B cell (primary cell): ENCODE measurements around the gene AQP3. TPM values are rescaled to one million over a fixed set of nuclear protein-coding genes. Genes with fewer than 3 reads are reported as not detected.

ENCODE experiments used
- ATAC-seq: fragments of 200-7000 bp; cut with Tn5 transposase; one replicate; pipeline ENCODE4 v1.10.0; 2021; ENCODE audit warnings: low read depth, mild to moderate bottlenecking, moderate number of reproducible peaks, moderate library complexity
- CTCF ChIA-PET: fragments of 350-600 bp; sonication (Branson Sonifier 250); formaldehyde crosslinking; loops from one replicate; lab custom pipeline; 2021; ENCODE audit warnings: antibody characterized with exemption, inconsistent platforms; lab: Charles Lee
- POLR2A ChIA-PET: fragments of 350-600 bp; sonication (Branson Sonifier 250); formaldehyde crosslinking; loops from one replicate; lab custom pipeline; 2021; ENCODE audit warnings: antibody characterized with exemption; lab: Charles Lee
- DNase-seq: peaks from one replicate; pipeline ENCODE4 v3.0.0; 2013
- H2AFZ ChIP-seq: 2 replicates; pipeline ENCODE4 v1.6.1; 2012; ENCODE audit warnings: mild to moderate bottlenecking, low read depth, low read length; ENCODE audit not compliant: insufficient read depth, poor library complexity, severe bottlenecking
- H3K27ac ChIP-seq, 2 donors: 1 replicate in 1 of 2; 2 replicates in 1 of 2; pipeline ENCODE4 v1.5.1; 2012 to 2013; ENCODE audit warnings: low read length in 2 of 2, mild to moderate bottlenecking in 2 of 2, moderate library complexity in 1 of 2
- H3K27me3 ChIP-seq, 4 experiments: fragments of 200-600 bp in 1 of 4; sonication (generic) in 1 of 4; replicated peaks in 1 of 4; 1 replicate in 2 of 4; 2 replicates in 2 of 4; pipeline versions ENCODE4 v1.6.1 to v1.7.0; 2013 to 2016; ENCODE audit warnings: low read length in 3 of 4, mild to moderate bottlenecking in 2 of 4, mixed read lengths in 1 of 4, moderate library complexity in 1 of 4; ENCODE audit not compliant: insufficient read depth in 4 of 4, control insufficient read depth in 3 of 4; ENCODE audit errors: control extremely low read depth in 1 of 4
- H3K36me3 ChIP-seq, 2 experiments: replicated peaks in 1 of 2; 1 replicate in 1 of 2; 2 replicates in 1 of 2; pipeline versions ENCODE4 v1.6.1 to v1.7.1; 2013; ENCODE audit warnings: low read length in 1 of 2; ENCODE audit not compliant: insufficient read depth in 2 of 2, control insufficient read depth in 1 of 2; ENCODE audit errors: control extremely low read depth in 1 of 2, extremely low read depth in 1 of 2
- H3K4me1 ChIP-seq, 2 donors: fragments of 200-600 bp in 1 of 2; sonication (generic) in 1 of 2; 1 replicate in 1 of 2; 2 replicates in 1 of 2; pipeline versions ENCODE4 v1.5.1 to v1.6.1; 2013 to 2017; ENCODE audit warnings: low read length in 2 of 2; ENCODE audit not compliant: control insufficient read depth in 2 of 2, insufficient read depth in 2 of 2
- H3K4me2 ChIP-seq: replicated peaks from 2 replicates; pipeline ENCODE3; 2012; ENCODE audit warnings: mild to moderate bottlenecking, low read depth, low read length; ENCODE audit not compliant: poor library complexity, severe bottlenecking
- H3K4me3 ChIP-seq, 5 experiments: fragments of 200-600 bp in 1 of 5; sonication (generic) in 1 of 5; 1 replicate in 3 of 5; 2 replicates in 2 of 5; pipeline versions ENCODE4 v1.5.1 to v1.7.0; 2011 to 2016; ENCODE audit warnings: low read length in 4 of 5, mild to moderate bottlenecking in 4 of 5, low read depth in 2 of 5, control low read depth in 1 of 5, moderate library complexity in 1 of 5; ENCODE audit not compliant: insufficient read depth in 1 of 5; ENCODE audit errors: control extremely low read depth in 1 of 5, extremely low read depth in 1 of 5
- H3K79me2 ChIP-seq: fragments of 200-600 bp; sonication (generic); one replicate; pipeline ENCODE4 v1.6.0; 2016; ENCODE audit warnings: low read length; ENCODE audit not compliant: control insufficient read depth, insufficient read depth
- H3K9ac ChIP-seq: fragments of 200-600 bp; sonication (generic); 2 replicates; pipeline ENCODE4 v1.6.1; 2017; ENCODE audit warnings: mild to moderate bottlenecking, low read length, moderate library complexity
- H3K9me3 ChIP-seq, 3 donors: one replicate each; pipeline versions ENCODE4 v1.6.1 to v1.7.1; 2013; ENCODE audit warnings: low read length in 2 of 3; ENCODE audit not compliant: control insufficient read depth in 2 of 3, insufficient read depth in 1 of 3; ENCODE audit errors: control extremely low read depth in 1 of 3
- H4K20me1 ChIP-seq: 2 replicates; pipeline ENCODE4 v1.6.0; 2012; ENCODE audit warnings: mild to moderate bottlenecking, low read length; ENCODE audit not compliant: insufficient read depth, control insufficient read depth, poor library complexity, severe bottlenecking
- H3K27ac Mint-ChIP-seq: one replicate; pipeline ENCODE4 v1.8.0; 2021; ENCODE audit warnings: mixed read lengths
- H3K27me3 Mint-ChIP-seq: one replicate; pipeline ENCODE4 v1.8.0; 2021; ENCODE audit warnings: mixed read lengths
- H3K4me1 Mint-ChIP-seq: one replicate; pipeline ENCODE4 v1.8.0; 2021; ENCODE audit warnings: mixed read lengths
- H3K4me3 Mint-ChIP-seq: one replicate; pipeline ENCODE4 v1.8.0; 2021; ENCODE audit warnings: mixed read lengths
- H3K9me3 Mint-ChIP-seq: one replicate; pipeline ENCODE4 v1.8.0; 2022; ENCODE audit warnings: mixed read lengths; ENCODE audit not compliant: insufficient read depth
- CTCF ChIP-seq: fragments of 200-600 bp; IDR thresholded peaks from one replicate; pipeline ENCODE4 v1.8.0; 2022; ENCODE audit warnings: antibody characterized with exemption, mild to moderate bottlenecking
- EZH2 ChIP-seq: IDR thresholded peaks from 2 replicates; pipeline ENCODE4 v1.6.1; 2012; ENCODE audit warnings: borderline replicate concordance, low read depth, mild to moderate bottlenecking, moderate library complexity, low read length; ENCODE audit not compliant: insufficient read depth, poor library complexity, severe bottlenecking
- WGBS: methylation state at CpG from one replicate; pipeline ENCODE4 v1.1.5; 2013; ENCODE audit warnings: missing lambda C conversion rate; ENCODE audit not compliant: insufficient coverage; 5-methylcytosine and 5-hydroxymethylcytosine counted together
- intact Hi-C: fragments of 100-400 bp; cut with micrococcal nuclease; formaldehyde crosslinking; loops from one replicate; pipeline ENCODE4 v1.10.0; 2022
- polyA plus RNA-seq: library from polyadenylated mRNA; depleted of rRNA; stranded (reverse); fragments of >200 nt; gene quantifications from 2 replicates; pipeline ENCODE4 v1.2.3, GENCODE V29; 2012
- total RNA-seq, 2 donors: library from RNA; stranded (reverse); fragments of 120-200 nt in 1 of 2; gene quantifications; 1 replicate in 1 of 2; 2 replicates in 1 of 2; pipeline versions ENCODE4 v1.2.3 to v1.2.4, GENCODE V29; 2013 to 2022

AQP3 gene
- total and polyA plus RNA-seq, 2 donors (not counting 1 experiment from before 2014, with no cell fraction given) = 1.8 to 10.0 TPM

DNA sequence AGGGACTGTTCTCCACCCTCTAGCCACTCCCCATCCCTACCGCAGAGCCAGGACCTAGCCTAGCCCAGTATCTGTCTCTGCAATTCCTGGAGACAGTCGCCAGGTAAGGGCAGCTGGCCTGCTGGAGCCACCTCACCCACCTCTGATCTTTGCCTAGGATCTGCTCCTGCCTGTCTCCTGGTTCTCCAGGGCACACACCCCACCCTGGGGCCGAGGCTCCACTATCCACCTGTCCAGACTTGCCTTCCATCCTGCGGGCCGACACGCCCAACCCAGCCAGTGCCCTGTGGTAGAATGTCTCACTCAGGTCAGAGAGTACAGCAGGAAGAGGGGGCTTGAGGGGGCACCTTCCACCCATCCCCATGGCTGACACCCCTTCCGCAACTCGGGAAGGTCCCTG, 29.3 kb downstream of the AQP3 start:
- Mint-ChIP-seq H3K27ac (no peak overlapping the region), H3K4me1 (no peaks in the 10 kb centered on the region), H3K9me3 (no peaks in the 10 kb centered on the region), H3K4me3 (no peak overlapping the region), H3K27me3 (peaks cover 15% of the 10 kb centered on the region)
- no peak for DNase-seq
- no peak for ATAC-seq
- POLR2A ChIA-PET = no interaction called here
- Histone ChIP-seq H3K4me3 (no peak overlapping the region), H3K79me2 (no peaks in the 10 kb centered on the region), H3K4me2 (no peak overlapping the region), H3K27me3 (no peaks in the 10 kb centered on the region), H4K20me1 (no peaks in the 10 kb centered on the region), H3K4me1 (no peaks in the 10 kb centered on the region), H3K9me3 (no peaks in the 10 kb centered on the region), H2AFZ (no peak overlapping the region), H3K9ac (no peak overlapping the region), H3K36me3 (no peaks in the 10 kb centered on the region), H3K27ac (no peak overlapping the region)
- TF ChIP-seq EZH2 (no peak), CTCF (no peak)
- intact Hi-C loops = no loop called here
- 91% methylated on average over 4 of the region's 8 CpGs for WGBS
- CTCF ChIA-PET = no interaction called here

GRCh38 chr9:33416996-33417395, 30.4 kb downstream of the AQP3 start:
- H3K4me3 ChIP-seq = no peak overlapping the region
- no peak for DNase-seq
- no peaks in the 10 kb centered on the region for H4K20me1 ChIP-seq
- Mint-ChIP-seq H3K4me1 (no peaks in the 10 kb centered on the region), H3K4me3 (no peak overlapping the region), H3K27ac (no peak overlapping the region), H3K27me3 (peaks cover 15% of the 10 kb centered on the region), H3K9me3 (no peaks in the 10 kb centered on the region)
- no peaks in the 10 kb centered on the region for H3K79me2 ChIP-seq
- no peak for ATAC-seq
- 64% methylated on average over 5 of the region's 5 CpGs for WGBS
- H3K27ac ChIP-seq = no peak overlapping the region
- ChIA-PET CTCF (interaction anchor here (3.5 kb wide), 1 partner anchor 129 kb away, joined by 21 read pairs; no protein-coding TSS in a partner anchor), POLR2A (no interaction called here)
- intact Hi-C loops = no loop called here
- H2AFZ ChIP-seq = no peak overlapping the region
- no peaks in the 10 kb centered on the region for H3K27me3 ChIP-seq
- H3K4me2 ChIP-seq = no peak overlapping the region
- no peak overlapping the region for H3K9ac ChIP-seq
- H3K4me1 ChIP-seq = no peaks in the 10 kb centered on the region
- H3K9me3 ChIP-seq = no peaks in the 10 kb centered on the region
- TF ChIP-seq EZH2 = no peak
- no peak for TF ChIP-seq CTCF
- no peaks in the 10 kb centered on the region for H3K36me3 ChIP-seq
